Measurements from ENCODE around the gene SPINK7. TPM values are rescaled to one million over a fixed set of nuclear protein-coding genes. Genes with fewer than 3 reads are reported as not detected.
"Not testable (repeated sequence)": the region's sequence is repeated elsewhere in the genome, so short reads cannot be mapped to it uniquely, and the experiment has no call there.

SPINK7 gene
- not detected for total RNA-seq

DNA sequence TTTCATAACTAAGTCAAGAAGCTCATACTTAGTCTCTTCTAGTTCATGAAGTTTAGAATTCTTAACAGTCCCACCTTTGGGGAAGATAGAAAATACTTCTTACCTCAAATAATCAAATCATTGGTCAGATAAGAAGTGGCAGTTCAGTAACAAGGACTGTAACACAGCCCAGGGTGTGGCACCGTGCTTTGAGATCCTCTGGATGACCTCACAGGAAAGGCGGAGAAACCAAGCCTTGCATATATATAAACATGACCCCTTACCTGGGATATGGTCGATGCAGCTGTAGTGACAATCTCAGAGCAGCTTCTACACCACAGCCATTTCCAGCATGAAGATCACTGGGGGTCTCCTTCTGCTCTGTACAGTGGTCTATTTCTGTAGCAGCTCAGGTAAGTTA is at the start of gene SPINK7:
SPINK7 (plus strand) TSS at position 271 of the 400 bp plus-strand sequence; CDS start at position 332, 61 bp downstream.
- no peak for DNase-seq
- Mint-ChIP-seq H3K4me3 (no peak within 1 kb of the TSS), H3K36me3 (no peaks in the 10 kb centered on the region), H3K27ac (no peak within 1 kb of the TSS), H3K4me1 (no peaks in the 10 kb centered on the region), H3K9me3 (peaks cover 3% of the 10 kb centered on the region), H3K27me3 (no peaks in the 10 kb centered on the region)
- ATAC-seq (ENCODE audit: low read depth), result no peak
- POLR2A ChIA-PET, result interaction anchor here (0.6 kb wide), 1 partner anchor 995 kb away, joined by 4 read pairs; no protein-coding TSS in a partner anchor

DNA sequence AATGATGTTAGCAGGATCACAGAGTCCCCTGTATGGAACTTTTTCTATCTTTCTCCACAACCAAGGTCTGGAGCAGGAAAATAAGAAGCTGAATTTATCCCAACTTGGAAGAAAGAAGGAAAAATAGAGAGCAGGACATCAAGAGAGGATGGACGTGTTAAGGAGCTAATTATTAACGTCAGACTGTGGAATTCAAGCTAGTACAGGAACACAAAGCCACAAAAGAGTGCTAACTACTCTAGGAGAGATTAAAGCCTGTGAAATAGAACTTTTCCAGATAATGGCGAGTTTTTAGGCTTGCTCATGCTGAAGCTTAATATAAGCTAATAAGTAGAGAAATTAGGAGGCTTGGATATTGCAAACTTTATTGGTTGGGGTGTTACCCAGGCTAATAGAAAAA is 44.3 kb upstream of the SPINK7 start:
- ATAC-seq (ENCODE audit: low read depth) (no peak), DNase-seq (no peak)
- no peaks in the 10 kb centered on the region for H3K4me1 Mint-ChIP-seq
- no peaks in the 10 kb centered on the region for H3K9me3 Mint-ChIP-seq
- no peak overlapping the region for H3K4me3 Mint-ChIP-seq
- H3K27me3 Mint-ChIP-seq, result no peaks in the 10 kb centered on the region
- POLR2A ChIA-PET, result no interaction called here
- H3K36me3 Mint-ChIP-seq, result no peaks in the 10 kb centered on the region
- no peak overlapping the region for H3K27ac Mint-ChIP-seq

DNA sequence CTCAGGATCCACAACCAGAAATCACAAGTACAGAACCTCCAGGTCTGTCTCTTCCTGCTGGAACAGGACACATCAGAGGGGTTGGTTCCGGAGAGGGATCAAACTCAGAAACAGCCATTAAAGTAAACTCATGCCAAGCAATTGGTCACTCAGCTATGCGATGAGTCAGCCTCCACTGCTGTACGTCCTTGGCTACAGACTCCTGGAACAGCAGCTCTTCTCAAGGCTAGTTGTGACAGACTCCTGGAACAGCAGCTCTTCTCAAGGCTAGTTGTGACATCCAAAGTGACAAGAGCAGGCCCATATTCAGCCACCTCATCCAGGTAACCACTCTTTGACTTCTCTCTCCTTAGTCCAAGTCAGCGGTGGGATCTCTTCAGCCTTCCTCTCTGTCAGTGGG is 43.7 kb upstream of the SPINK7 start, which contains the start of gene SPINK13:
SPINK13 (plus strand) TSS at position 229 of the 400 bp plus-strand sequence. CDS start 1,279 bp downstream, outside the sequence.
- no peak for ATAC-seq (ENCODE audit: low read depth)
- Mint-ChIP-seq H3K36me3 (no peaks in the 10 kb centered on the region), H3K9me3 (no peaks in the 10 kb centered on the region), H3K4me3 (no peak within 1 kb of the TSS), H3K27me3 (no peaks in the 10 kb centered on the region), H3K4me1 (no peaks in the 10 kb centered on the region), H3K27ac (no peak within 1 kb of the TSS)
- no peak for DNase-seq
- POLR2A ChIA-PET, result no interaction called here

DNA sequence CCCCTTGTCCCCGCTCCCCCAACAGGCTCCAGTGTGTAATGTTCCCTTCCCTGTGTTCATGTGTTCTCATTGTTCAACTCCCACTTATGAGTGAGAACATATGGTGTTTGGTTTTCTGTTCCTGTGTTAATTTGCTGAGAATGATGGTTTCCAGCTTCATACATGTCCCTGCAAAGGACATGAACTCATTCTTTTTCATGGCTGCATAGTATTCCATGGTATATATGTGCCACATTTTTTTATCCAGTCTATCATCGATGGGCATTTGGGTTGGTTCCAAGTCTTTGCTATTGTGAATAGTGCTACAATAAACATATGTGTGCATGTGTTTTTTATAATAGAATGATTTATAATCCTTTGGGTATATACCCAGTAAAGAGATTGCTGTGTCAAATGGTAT is 37.1 kb upstream of the SPINK7 start:
- H3K4me1 Mint-ChIP-seq; POLR2A ChIA-PET; H3K27me3 Mint-ChIP-seq; ATAC-seq (ENCODE audit: low read depth); H3K27ac Mint-ChIP-seq; H3K4me3 Mint-ChIP-seq; DNase-seq; H3K36me3 Mint-ChIP-seq; H3K9me3 Mint-ChIP-seq: not testable (repeated sequence)

DNA sequence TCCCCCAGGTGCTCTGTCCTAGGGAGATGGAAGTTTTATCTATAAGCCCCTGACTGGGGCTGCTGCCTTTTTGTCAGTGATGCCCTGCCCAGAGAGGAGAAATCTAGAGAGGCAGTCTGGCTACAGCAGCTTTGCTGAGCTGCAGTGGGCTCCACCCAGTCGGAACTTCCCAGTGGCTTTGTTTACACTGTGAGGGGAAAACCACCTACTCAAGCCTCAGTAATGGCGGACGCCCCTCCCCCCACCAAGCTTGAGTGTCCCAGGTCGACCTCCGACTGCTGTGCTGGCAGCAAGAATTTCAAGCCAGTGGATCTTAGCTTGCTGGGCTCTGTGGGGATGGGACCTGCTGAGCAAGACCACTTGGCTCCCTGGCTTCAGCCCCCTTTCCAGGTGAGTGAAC is 31.3 kb upstream of the SPINK7 start:
- H3K4me1 Mint-ChIP-seq; H3K27ac Mint-ChIP-seq; H3K9me3 Mint-ChIP-seq; ATAC-seq (ENCODE audit: low read depth); POLR2A ChIA-PET; H3K36me3 Mint-ChIP-seq; H3K27me3 Mint-ChIP-seq; H3K4me3 Mint-ChIP-seq; DNase-seq: not testable (repeated sequence)

DNA sequence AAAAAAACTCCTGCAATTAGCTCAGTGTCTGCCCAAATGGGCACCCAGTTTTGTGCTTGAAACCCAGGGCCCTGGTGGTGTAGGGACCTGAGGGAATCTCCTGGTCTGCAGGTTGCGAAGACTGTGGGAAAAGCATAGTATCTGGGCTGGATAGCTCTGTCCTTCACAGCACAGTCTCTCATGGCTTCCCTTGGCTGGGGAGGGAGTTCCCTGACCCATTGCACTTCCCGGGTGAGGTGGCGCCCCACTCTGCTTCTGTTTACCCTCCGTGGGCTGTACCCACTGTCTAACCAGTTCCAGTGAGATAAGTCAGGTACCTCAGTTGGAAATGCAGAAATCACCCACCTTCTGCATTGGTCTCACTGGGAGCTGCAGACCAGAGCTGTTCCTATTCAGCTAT is 30.9 kb upstream of the SPINK7 start:
- H3K4me1 Mint-ChIP-seq; H3K4me3 Mint-ChIP-seq; ATAC-seq (ENCODE audit: low read depth); POLR2A ChIA-PET; DNase-seq; H3K36me3 Mint-ChIP-seq; H3K9me3 Mint-ChIP-seq; H3K27ac Mint-ChIP-seq; H3K27me3 Mint-ChIP-seq: not testable (repeated sequence)

DNA sequence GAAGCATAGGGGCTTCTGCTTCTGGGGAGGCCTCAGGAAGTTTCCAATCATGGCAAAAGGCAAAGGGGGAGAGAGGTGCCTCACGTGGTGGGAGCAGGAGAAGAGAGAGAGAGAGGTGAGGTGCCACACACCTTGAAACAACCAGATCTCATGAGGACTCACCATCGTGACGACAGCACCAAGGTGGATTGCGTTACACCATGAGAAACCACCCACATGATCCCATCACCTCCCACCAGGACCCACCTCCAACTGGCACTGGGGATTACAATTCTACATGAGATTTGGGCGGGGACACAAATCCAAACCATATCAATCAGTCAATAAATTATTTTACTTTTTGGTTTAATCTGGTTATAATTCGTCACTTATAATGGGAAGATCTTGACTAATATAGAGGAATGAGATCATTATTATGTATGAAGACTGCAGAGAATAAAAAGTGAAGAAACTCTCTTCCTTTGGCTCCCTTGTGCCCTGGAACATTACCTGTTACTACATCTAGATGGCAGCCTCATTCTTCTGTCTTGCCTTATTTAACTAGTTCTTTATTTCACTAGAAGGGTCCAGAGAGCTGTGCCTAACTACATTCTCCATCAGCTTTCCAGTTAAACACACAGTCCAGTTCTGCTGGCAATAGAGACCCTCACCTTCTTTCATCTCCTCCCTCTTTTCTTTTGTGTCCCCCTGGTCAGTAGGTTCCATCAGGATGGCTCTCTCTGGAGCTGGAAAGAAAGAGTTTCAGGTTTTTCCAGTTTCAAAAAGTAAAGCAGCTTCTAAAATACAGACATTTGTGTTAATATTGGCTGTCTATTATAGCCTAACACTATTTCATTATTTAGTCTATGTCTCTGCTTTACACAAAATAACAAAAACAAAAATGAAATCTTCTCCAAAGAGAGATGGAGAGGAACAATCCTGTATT is 21.7 kb upstream of the SPINK7 start:
- DNase-seq (no peak), ATAC-seq (ENCODE audit: low read depth) (no peak)
- Mint-ChIP-seq H3K27ac (no peak overlapping the region), H3K4me3 (no peak overlapping the region), H3K9me3 (no peaks in the 10 kb centered on the region), H3K36me3 (no peaks in the 10 kb centered on the region), H3K27me3 (peaks cover 1% of the 10 kb centered on the region), H3K4me1 (no peaks in the 10 kb centered on the region)
- POLR2A ChIA-PET, result no interaction called here

DNA sequence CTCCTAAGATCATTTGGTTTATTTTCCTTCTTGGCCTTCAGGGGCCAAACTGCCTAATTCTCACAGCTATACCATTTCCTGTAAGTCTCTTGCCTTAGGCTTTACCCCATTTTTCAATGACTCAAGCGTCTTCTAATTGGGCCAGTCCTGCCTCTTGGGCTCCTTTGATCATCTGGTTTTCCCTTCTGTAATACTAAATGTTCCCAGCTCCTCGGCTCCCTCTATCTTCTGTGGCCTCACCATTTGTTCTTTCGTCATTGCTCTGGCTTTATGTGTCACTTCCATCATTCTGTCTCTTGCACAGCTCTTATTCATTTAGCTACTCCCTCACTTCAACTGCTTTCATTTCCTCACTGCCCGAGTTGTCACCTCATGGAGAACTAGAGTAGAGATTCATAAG is 14.5 kb upstream of the SPINK7 start:
- no peak for ATAC-seq (ENCODE audit: low read depth)
- no peaks in the 10 kb centered on the region for H3K36me3 Mint-ChIP-seq
- POLR2A ChIA-PET, result no interaction called here
- H3K4me1 Mint-ChIP-seq, result no peaks in the 10 kb centered on the region
- DNase-seq, result no peak
- no peak overlapping the region for H3K27ac Mint-ChIP-seq
- H3K27me3 Mint-ChIP-seq, result no peaks in the 10 kb centered on the region
- H3K4me3 Mint-ChIP-seq, result no peak overlapping the region
- H3K9me3 Mint-ChIP-seq, result no peaks in the 10 kb centered on the region

DNA sequence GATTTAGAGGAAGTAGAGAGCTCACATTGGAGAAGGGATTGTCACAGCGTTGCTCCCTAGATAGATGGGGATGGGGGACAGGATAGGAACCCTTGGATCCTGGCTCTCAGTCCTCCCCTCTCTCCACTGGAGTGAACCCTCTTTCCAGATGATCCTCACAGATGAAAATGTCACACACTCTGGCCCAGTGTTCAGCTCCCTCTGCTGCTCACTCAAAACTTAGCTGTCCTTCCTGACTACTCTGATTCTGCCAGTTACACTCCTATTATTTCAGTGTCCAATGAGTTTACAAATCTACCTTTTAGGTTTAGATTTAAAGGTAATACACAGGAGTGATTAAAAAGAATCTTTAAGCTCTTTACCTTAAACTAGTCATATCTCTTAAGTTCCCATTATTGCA is 5.8 kb upstream of the SPINK7 start:
- Mint-ChIP-seq H3K4me1 (no peaks in the 10 kb centered on the region), H3K27me3 (no peaks in the 10 kb centered on the region), H3K27ac (no peak overlapping the region), H3K4me3 (no peak overlapping the region), H3K36me3 (no peaks in the 10 kb centered on the region), H3K9me3 (peaks cover 3% of the 10 kb centered on the region)
- POLR2A ChIA-PET, result no interaction called here
- DNase-seq, result no peak
- ATAC-seq (ENCODE audit: low read depth), result no peak

DNA sequence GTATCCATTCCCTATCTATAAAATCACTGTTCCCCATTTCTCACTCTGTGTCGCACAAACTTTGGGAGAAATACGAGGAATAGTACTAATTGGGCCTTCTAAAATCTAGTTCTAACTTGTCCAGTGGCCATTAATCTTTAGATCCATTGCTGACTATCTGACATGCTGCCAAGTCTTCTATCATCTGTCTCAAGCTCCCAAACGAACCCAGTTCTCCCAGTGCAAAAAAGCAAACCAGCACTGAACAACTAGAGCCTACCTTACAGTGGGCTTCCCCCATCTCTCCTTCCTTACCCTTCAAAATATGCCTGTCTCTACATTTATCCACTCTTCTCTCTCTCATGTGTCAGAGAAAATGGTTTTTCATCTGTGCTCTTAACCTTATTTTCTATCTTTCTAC is 3.2 kb upstream of the SPINK7 start:
- Mint-ChIP-seq H3K9me3 (peaks cover 3% of the 10 kb centered on the region), H3K4me3 (no peak overlapping the region), H3K27me3 (no peaks in the 10 kb centered on the region), H3K36me3 (no peaks in the 10 kb centered on the region), H3K4me1 (no peaks in the 10 kb centered on the region), H3K27ac (no peak overlapping the region)
- ATAC-seq (ENCODE audit: low read depth), result no peak
- POLR2A ChIA-PET, result no interaction called here
- no peak for DNase-seq

DNA sequence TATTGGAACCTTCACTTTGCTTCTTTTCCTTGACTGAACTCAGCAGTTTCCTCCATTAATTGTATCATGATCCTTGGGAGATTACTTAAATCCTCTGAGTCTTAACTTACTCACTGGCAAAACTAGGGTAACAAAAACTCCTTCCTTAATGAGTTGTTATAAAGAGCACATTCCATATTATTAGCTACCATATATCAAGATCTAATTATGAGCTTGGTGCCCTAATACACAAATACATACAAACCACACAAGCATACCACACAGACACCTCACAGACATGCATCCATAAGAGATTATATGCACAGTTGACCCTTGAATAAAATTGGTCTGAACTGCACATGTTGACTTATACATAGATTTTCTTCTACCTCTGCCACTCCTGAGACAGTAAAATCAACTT is 2.5 kb upstream of the SPINK7 start:
- Mint-ChIP-seq H3K9me3 (peaks cover 3% of the 10 kb centered on the region), H3K4me1 (no peaks in the 10 kb centered on the region), H3K36me3 (no peaks in the 10 kb centered on the region), H3K27ac (no peak overlapping the region), H3K4me3 (no peak overlapping the region), H3K27me3 (no peaks in the 10 kb centered on the region)
- DNase-seq, result no peak
- POLR2A ChIA-PET, result no interaction called here
- ATAC-seq (ENCODE audit: low read depth), result no peak

DNA sequence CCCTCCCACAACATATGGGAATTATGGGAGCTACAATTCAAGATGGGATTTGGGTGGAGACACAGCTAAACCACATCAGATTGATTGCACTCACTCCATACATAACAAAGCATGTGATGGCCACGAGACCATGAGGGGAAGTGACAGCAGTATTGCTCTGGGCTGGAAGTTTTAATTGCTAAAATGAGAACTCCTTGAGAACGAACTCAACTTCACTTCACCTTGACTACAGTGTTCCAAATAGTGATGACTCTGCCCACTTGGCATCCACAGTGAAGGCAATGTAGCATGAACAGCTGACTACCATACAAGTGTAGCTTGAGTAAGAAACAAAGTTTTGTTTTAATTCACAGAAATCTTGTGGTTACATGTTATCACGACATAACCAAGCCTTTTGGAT is 739 bp upstream of the SPINK7 start:
- peaks cover 3% of the 10 kb centered on the region for H3K9me3 Mint-ChIP-seq
- no peak overlapping the region for H3K4me3 Mint-ChIP-seq

DNA sequence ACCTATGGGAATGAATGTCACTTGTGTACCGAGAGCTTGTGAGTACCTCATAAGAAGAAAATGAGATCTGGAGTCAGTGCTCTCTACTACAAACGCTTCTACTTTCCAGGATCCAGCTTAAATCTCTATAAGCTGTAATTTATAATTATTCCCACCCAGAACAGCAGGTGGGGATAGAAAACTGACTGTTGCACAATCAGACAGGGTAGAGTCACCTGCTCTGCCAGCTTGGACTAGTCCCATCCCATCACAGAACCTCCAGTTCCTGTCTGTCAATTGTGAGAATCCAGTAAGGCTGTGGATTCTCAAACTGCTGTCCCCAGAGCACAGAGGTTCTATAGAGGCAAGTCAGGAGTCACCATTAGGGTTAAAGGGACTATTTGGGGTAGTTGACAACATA is 2.0 kb downstream of the SPINK7 start:
- Mint-ChIP-seq H3K36me3 (no peaks in the 10 kb centered on the region), H3K27me3 (no peaks in the 10 kb centered on the region), H3K27ac (no peak overlapping the region), H3K4me3 (no peak overlapping the region), H3K4me1 (no peaks in the 10 kb centered on the region), H3K9me3 (no peaks in the 10 kb centered on the region)
- POLR2A ChIA-PET, result no interaction called here
- DNase-seq (no peak), ATAC-seq (ENCODE audit: low read depth) (no peak)

More for the DNA sequence above, 739 bp upstream of the SPINK7 start:
- ATAC-seq (ENCODE audit: low read depth) (no peak), DNase-seq (no peak)
- no peaks in the 10 kb centered on the region for H3K27me3 Mint-ChIP-seq
- H3K4me1 Mint-ChIP-seq, result no peaks in the 10 kb centered on the region
- POLR2A ChIA-PET, result interaction anchor here (0.6 kb wide), 1 partner anchor 994 kb away, joined by 4 read pairs; no protein-coding TSS in a partner anchor
- H3K36me3 Mint-ChIP-seq, result no peaks in the 10 kb centered on the region
- H3K27ac Mint-ChIP-seq, result no peak overlapping the region

DNA sequence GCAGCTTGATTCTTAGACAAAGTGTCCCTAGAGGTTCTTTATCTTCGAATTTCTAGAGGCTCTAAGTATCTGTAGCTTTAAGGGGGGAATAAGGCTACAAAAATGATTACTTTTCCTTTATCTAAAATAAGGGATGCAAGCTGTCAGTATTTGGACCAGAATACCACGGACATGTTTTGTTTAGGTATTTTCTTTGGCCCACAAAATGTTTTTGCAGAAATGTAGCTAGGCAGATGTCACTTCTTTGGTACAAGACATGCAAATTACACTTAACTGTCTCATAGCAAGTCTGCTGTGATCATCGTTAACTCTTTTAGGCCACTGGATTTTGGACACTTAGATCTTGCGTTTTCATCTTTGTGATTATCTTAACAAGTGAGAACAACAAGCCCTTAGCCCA is 2.5 kb downstream of the SPINK7 start:
- H3K36me3 Mint-ChIP-seq, result no peaks in the 10 kb centered on the region
- H3K4me3 Mint-ChIP-seq, result no peak overlapping the region
- H3K27me3 Mint-ChIP-seq, result no peaks in the 10 kb centered on the region
- no peak overlapping the region for H3K27ac Mint-ChIP-seq
- DNase-seq (no peak), ATAC-seq (ENCODE audit: low read depth) (no peak)
- H3K9me3 Mint-ChIP-seq, result no peaks in the 10 kb centered on the region
- H3K4me1 Mint-ChIP-seq, result peaks cover 1% of the 10 kb centered on the region
- POLR2A ChIA-PET, result no interaction called here

Measured in activated naive CD8-positive, alpha-beta T cell treated with anti-CD3 and anti-CD28 coated beads, Interleukin-2, amount 10 ng/mL, durations not matched to agents 7 days and 5 days (primary cell).